Measurements from ENCODE around the gene THSD7A.
A peak's percentile ranks its signal among the peaks of the same experiment; 100 is the strongest.

Gene THSD7A

DNA sequence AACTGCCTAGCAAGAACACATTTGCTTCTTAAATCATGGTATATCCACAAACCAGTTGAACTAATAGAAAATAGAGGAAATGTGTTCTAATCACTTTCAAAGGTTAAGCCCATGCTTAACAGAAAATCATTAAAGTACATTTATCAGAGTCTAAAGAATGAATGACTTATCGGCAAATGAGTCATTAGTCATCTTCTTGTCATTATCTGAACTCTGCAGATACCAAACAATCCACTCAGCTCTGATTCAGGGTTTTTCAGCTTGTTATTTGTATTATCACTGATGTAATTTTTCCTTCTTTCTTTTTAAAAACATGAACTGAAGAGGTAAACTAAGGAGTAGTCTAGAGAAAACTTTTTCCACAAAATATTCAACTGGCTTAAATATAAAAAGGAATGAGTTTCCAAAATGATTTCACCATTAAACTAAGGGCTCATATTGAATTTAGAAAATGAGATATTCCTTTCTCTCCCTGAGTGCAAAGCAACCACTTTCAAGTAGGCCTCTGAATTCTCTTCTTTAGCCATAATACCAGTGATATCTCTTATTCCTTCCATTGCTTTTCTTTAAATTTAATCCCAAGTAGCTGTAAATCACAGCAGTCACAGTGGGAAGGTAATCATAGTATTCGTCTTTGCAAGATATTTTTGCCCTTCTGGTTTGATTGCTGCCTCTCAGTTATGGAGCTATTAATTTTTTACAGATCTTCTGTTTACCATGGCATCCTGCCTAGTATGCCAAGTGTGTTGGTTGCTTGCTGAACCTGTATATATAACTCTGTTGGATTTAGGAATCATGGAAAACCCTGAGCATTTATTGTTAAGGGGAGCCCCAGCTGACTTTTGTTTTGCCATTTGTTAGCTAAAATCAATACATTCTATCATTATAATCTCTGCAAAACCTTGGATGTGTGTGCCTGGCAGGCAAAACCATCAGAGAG lies 125.1 kb downstream of the THSD7A start:
- no peak for DNase-seq (ENCODE audit: insufficient read length, low spot score)
- no peak for FAIRE-seq
- TF ChIP-seq POLR2AphosphoS5 (IDR thresholded peaks at IDR 0.05; ENCODE audit: low read depth, low read length) (no peak), POU2F2 (IDR thresholded peaks at IDR 0.05; ENCODE audit: low read depth, low read length) (no peak)

DNA sequence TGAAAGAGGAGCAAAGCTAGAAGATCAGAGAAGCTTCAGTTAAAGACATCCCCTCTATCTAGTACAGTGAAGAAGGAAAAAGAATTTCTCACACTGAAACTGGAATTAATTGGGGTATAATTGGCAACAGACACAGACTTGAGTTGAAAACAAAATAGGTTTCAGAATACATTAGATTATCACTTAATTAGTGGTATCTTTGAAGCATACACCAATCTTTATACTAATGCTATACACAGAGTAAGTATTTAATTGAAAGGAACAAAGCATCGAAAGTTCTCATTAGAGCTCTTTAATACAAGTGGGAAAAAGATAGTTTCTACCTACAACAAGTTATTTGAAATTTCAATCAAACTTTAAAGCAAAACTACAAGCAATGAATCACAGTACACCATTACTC lies 128.2 kb downstream of the THSD7A start:
- no peak for TF ChIP-seq SPI1 (IDR thresholded peaks at IDR 0.05; ENCODE audit: low read depth, low read length)
- TF ChIP-seq PAX5 (IDR thresholded peaks at IDR 0.05; ENCODE audit: insufficient read depth, low read length, severe bottlenecking) = no peak
- TF ChIP-seq POLR2AphosphoS5 (IDR thresholded peaks at IDR 0.05; ENCODE audit: low read depth, low read length) = no peak
- no peak for TF ChIP-seq POU2F2 (IDR thresholded peaks at IDR 0.05; ENCODE audit: low read depth, low read length)
- TF ChIP-seq POLR2A (IDR thresholded peaks at IDR 0.05; ENCODE audit: low read depth, low read length) = no peak
- TF ChIP-seq TAF1 (IDR thresholded peaks at IDR 0.05; ENCODE audit: low read depth, low read length) = no peak
- DNase-seq (ENCODE audit: insufficient read length, low spot score) (no peak), FAIRE-seq (no peak)

- FAIRE-seq (no peak), DNase-seq (ENCODE audit: insufficient read length, low spot score) (no peak)
- no peak for TF ChIP-seq POU2F2 (IDR thresholded peaks at IDR 0.05; ENCODE audit: low read depth, low read length)
- TF ChIP-seq POLR2A (IDR thresholded peaks at IDR 0.05; ENCODE audit: low read depth, low read length) = no peak
- TF ChIP-seq TAF1 (IDR thresholded peaks at IDR 0.05; ENCODE audit: low read depth, low read length) = no peak
- no peak for TF ChIP-seq POLR2AphosphoS5 (IDR thresholded peaks at IDR 0.05; ENCODE audit: low read depth, low read length)
- no peak for TF ChIP-seq SPI1 (IDR thresholded peaks at IDR 0.05; ENCODE audit: low read depth, low read length)
- TF ChIP-seq PAX5 (IDR thresholded peaks at IDR 0.05; ENCODE audit: insufficient read depth, low read length, severe bottlenecking) = no peak
Measured at GRCh38 chr7:11702938-11703337, 129.1 kb downstream of the THSD7A start.

- no peak for FAIRE-seq
- no peak for TF ChIP-seq PAX5 (IDR thresholded peaks at IDR 0.05; ENCODE audit: insufficient read depth, low read length, severe bottlenecking)
- no peak for TF ChIP-seq POU2F2 (IDR thresholded peaks at IDR 0.05; ENCODE audit: low read depth, low read length)
- DNase-seq (ENCODE audit: insufficient read length, low spot score) = no peak
Measured at GRCh38 chr7:11701829-11702560, 130.0 kb downstream of the THSD7A start.

GRCh38 chr7:11699666-11700065 lies 132.3 kb downstream of the THSD7A start:
- FAIRE-seq = no peak
- no peak for DNase-seq (ENCODE audit: insufficient read length, low spot score)
- TF ChIP-seq POLR2AphosphoS5 (IDR thresholded peaks at IDR 0.05; ENCODE audit: low read depth, low read length) (no peak), SPI1 (IDR thresholded peaks at IDR 0.05; ENCODE audit: low read depth, low read length) (peak; percentile 36), TAF1 (IDR thresholded peaks at IDR 0.05; ENCODE audit: low read depth, low read length) (no peak), POU2F2 (IDR thresholded peaks at IDR 0.05; ENCODE audit: low read depth, low read length) (no peak)

GRCh38 chr7:11698384-11698871 lies 133.6 kb downstream of the THSD7A start:
- FAIRE-seq (no peak), DNase-seq (ENCODE audit: insufficient read length, low spot score) (no peak)
- TF ChIP-seq POLR2AphosphoS5 (IDR thresholded peaks at IDR 0.05; ENCODE audit: low read depth, low read length) (no peak), TAF1 (IDR thresholded peaks at IDR 0.05; ENCODE audit: low read depth, low read length) (no peak), POU2F2 (IDR thresholded peaks at IDR 0.05; ENCODE audit: low read depth, low read length) (no peak), SPI1 (IDR thresholded peaks at IDR 0.05; ENCODE audit: low read depth, low read length) (no peak), PAX5 (IDR thresholded peaks at IDR 0.05; ENCODE audit: insufficient read depth, low read length, severe bottlenecking) (no peak), POLR2A (IDR thresholded peaks at IDR 0.05; ENCODE audit: low read depth, low read length) (no peak)

- TF ChIP-seq SPI1 (IDR thresholded peaks at IDR 0.05; ENCODE audit: low read depth, low read length) = no peak
- TF ChIP-seq POU2F2 (IDR thresholded peaks at IDR 0.05; ENCODE audit: low read depth, low read length) = no peak
- TF ChIP-seq POLR2AphosphoS5 (IDR thresholded peaks at IDR 0.05; ENCODE audit: low read depth, low read length) = no peak
- TF ChIP-seq POLR2A (IDR thresholded peaks at IDR 0.05; ENCODE audit: low read depth, low read length) = no peak
- no peak for TF ChIP-seq TAF1 (IDR thresholded peaks at IDR 0.05; ENCODE audit: low read depth, low read length)
- no peak for TF ChIP-seq PAX5 (IDR thresholded peaks at IDR 0.05; ENCODE audit: insufficient read depth, low read length, severe bottlenecking)
- FAIRE-seq = no peak
Measured at GRCh38 chr7:11690395-11690794, 141.6 kb downstream of the THSD7A start.

DNA sequence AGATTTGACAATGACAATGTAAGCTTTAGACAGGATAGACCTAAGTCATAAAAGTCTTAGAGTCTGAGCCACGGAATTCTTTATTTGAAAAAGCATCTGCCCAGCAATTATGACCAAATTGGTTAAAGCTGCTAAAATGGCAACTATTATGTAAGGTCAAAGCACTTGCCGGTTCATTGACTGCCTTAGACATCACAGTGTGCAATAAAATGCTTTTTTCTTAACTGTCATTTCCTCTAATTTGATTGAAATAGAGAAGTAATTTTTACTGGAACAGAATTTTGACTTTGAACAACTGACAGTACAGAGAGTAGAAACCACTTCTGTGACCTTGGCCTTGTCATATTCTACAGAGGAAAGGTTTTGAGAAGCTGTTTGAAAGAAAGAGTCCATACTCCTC lies 142.9 kb downstream of the THSD7A start:
- no peak for FAIRE-seq
- TF ChIP-seq TAF1 (IDR thresholded peaks at IDR 0.05; ENCODE audit: low read depth, low read length) (no peak), POLR2A (IDR thresholded peaks at IDR 0.05; ENCODE audit: low read depth, low read length) (no peak)
- no peak for DNase-seq (ENCODE audit: insufficient read length, low spot score)

More at GRCh38 chr7:11690395-11690794, 141.6 kb downstream of the THSD7A start:
- DNase-seq (ENCODE audit: insufficient read length, low spot score) = no peak

DNA sequence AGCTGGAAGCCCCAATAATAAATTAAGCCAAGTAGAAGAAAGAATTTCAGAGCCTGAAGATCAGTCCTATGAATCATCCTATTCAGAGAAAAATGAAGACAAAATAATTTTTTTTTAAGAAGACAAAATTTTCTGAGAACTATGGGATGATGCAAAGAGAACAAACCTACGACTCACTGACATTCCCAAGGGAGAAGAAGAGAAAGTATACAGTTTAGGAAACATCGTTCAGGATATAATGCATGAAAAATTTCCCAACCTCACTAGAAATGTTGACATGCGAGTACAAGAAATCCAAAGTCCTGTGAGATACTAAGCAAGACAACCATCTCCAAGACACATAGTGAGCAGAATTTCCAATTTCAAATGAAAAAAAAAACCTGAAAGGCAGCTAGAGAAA lies 150.5 kb downstream of the THSD7A start:
- DNase-seq (ENCODE audit: insufficient read length, low spot score) (no peak), FAIRE-seq (no peak)
- no peak for TF ChIP-seq SPI1 (IDR thresholded peaks at IDR 0.05; ENCODE audit: low read depth, low read length)
- TF ChIP-seq POLR2AphosphoS5 (IDR thresholded peaks at IDR 0.05; ENCODE audit: low read depth, low read length) = no peak
- no peak for TF ChIP-seq TAF1 (IDR thresholded peaks at IDR 0.05; ENCODE audit: low read depth, low read length)
- TF ChIP-seq POU2F2 (IDR thresholded peaks at IDR 0.05; ENCODE audit: low read depth, low read length) = no peak
- no peak for TF ChIP-seq PAX5 (IDR thresholded peaks at IDR 0.05; ENCODE audit: insufficient read depth, low read length, severe bottlenecking)
- TF ChIP-seq POLR2A (IDR thresholded peaks at IDR 0.05; ENCODE audit: low read depth, low read length) = no peak

DNA sequence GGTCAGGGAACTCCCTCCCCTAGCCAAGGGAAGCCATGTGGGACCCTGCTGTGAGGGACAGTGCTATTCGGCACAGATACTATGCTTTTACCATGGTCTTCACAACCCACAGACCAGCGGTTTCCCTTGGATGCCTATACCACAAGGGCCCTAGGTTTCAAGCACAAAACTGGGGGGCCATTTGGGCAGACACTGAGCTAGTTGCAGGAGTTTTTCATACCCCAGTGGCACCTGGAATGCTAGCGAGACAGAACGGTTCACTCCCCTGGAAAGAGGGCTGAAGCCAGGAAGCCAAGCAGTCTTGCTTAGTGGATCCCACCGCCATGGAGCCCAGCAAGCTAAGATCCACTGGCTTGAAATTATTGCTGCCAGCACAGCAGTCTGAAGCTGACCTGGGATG lies 156.8 kb downstream of the THSD7A start:
- TF ChIP-seq SPI1 (IDR thresholded peaks at IDR 0.05; ENCODE audit: low read depth, low read length) (no peak), TAF1 (IDR thresholded peaks at IDR 0.05; ENCODE audit: low read depth, low read length) (no peak), POLR2A (IDR thresholded peaks at IDR 0.05; ENCODE audit: low read depth, low read length) (no peak), POLR2AphosphoS5 (IDR thresholded peaks at IDR 0.05; ENCODE audit: low read depth, low read length) (no peak), PAX5 (IDR thresholded peaks at IDR 0.05; ENCODE audit: insufficient read depth, low read length, severe bottlenecking) (no peak), POU2F2 (IDR thresholded peaks at IDR 0.05; ENCODE audit: low read depth, low read length) (no peak)
- no peak for FAIRE-seq
- no peak for DNase-seq (ENCODE audit: insufficient read length, low spot score)

All from GM12891 (cell line).